Measurements from ENCODE around the gene ACSM2A.
"Not testable (repeated sequence)": the region's sequence is repeated elsewhere in the genome, so short reads cannot be mapped to it uniquely, and the experiment has no call there.

The ACSM2A gene

GRCh38 chr16:20490994-20491393 lies 39.7 kb downstream of the ACSM2A start:
- not testable (repeated sequence) for H3K27ac Mint-ChIP-seq; H3K36me3 Mint-ChIP-seq (ENCODE audit: low read depth); H3K4me1 Mint-ChIP-seq (ENCODE audit: low read depth); H3K4me3 Mint-ChIP-seq; H3K27me3 Mint-ChIP-seq; H3K9me3 Mint-ChIP-seq

- not testable (repeated sequence) for H3K36me3 Mint-ChIP-seq (ENCODE audit: low read depth); H3K4me1 Mint-ChIP-seq (ENCODE audit: low read depth); H3K27me3 Mint-ChIP-seq; H3K9me3 Mint-ChIP-seq; H3K27ac Mint-ChIP-seq; H3K4me3 Mint-ChIP-seq
These were observed 40.1 kb downstream of the ACSM2A start for GRCh38 chr16:20491448-20491847.

- H3K27me3 Mint-ChIP-seq = no peaks in the 10 kb centered on the region
- H3K4me3 Mint-ChIP-seq = no peak overlapping the region
- H3K9me3 Mint-ChIP-seq = peaks cover 23% of the 10 kb centered on the region
- H3K27ac Mint-ChIP-seq = no peak overlapping the region
- H3K36me3 Mint-ChIP-seq (ENCODE audit: low read depth) = no peaks in the 10 kb centered on the region
- H3K4me1 Mint-ChIP-seq (ENCODE audit: low read depth) = no peaks in the 10 kb centered on the region
These were observed 53.1 kb downstream of the ACSM2A start for GRCh38 chr16:20504418-20504817.

GRCh38 chr16:20507280-20507679 lies 56.0 kb downstream of the ACSM2A start:
- Mint-ChIP-seq H3K27me3 (no peaks in the 10 kb centered on the region), H3K9me3 (peaks cover 23% of the 10 kb centered on the region), H3K4me3 (no peak overlapping the region), H3K27ac (no peak overlapping the region), H3K36me3 (ENCODE audit: low read depth) (no peaks in the 10 kb centered on the region), H3K4me1 (ENCODE audit: low read depth) (no peaks in the 10 kb centered on the region)

- H3K4me3 Mint-ChIP-seq = no peak overlapping the region
- H3K4me1 Mint-ChIP-seq (ENCODE audit: low read depth) = no peaks in the 10 kb centered on the region
- H3K36me3 Mint-ChIP-seq (ENCODE audit: low read depth) = no peaks in the 10 kb centered on the region
- H3K9me3 Mint-ChIP-seq = peaks cover 26% of the 10 kb centered on the region
- H3K27me3 Mint-ChIP-seq = peaks cover 20% of the 10 kb centered on the region
- H3K27ac Mint-ChIP-seq = no peak overlapping the region
These were observed 59.0 kb downstream of the ACSM2A start for GRCh38 chr16:20510323-20510722.

- Mint-ChIP-seq H3K36me3 (ENCODE audit: low read depth) (no peaks in the 10 kb centered on the region), H3K4me3 (no peak overlapping the region), H3K9me3 (peaks cover 11% of the 10 kb centered on the region), H3K27me3 (peaks cover 24% of the 10 kb centered on the region), H3K27ac (no peak overlapping the region), H3K4me1 (ENCODE audit: low read depth) (no peaks in the 10 kb centered on the region)
These were observed 64.4 kb downstream of the ACSM2A start for GRCh38 chr16:20515688-20516090.

GRCh38 chr16:20517149-20517548 lies 65.8 kb downstream of the ACSM2A start:
- Mint-ChIP-seq H3K36me3 (ENCODE audit: low read depth) (no peaks in the 10 kb centered on the region), H3K9me3 (peaks cover 11% of the 10 kb centered on the region), H3K4me3 (no peak overlapping the region), H3K27me3 (peaks cover 28% of the 10 kb centered on the region), H3K4me1 (ENCODE audit: low read depth) (no peaks in the 10 kb centered on the region), H3K27ac (no peak overlapping the region)

- no peaks in the 10 kb centered on the region for H3K4me1 Mint-ChIP-seq (ENCODE audit: low read depth)
- no peak overlapping the region for H3K4me3 Mint-ChIP-seq
- H3K27ac Mint-ChIP-seq = no peak overlapping the region
- peaks cover 11% of the 10 kb centered on the region for H3K9me3 Mint-ChIP-seq
- H3K36me3 Mint-ChIP-seq (ENCODE audit: low read depth) = no peaks in the 10 kb centered on the region
- H3K27me3 Mint-ChIP-seq = peaks cover 17% of the 10 kb centered on the region
These were observed 67.9 kb downstream of the ACSM2A start for GRCh38 chr16:20519231-20519630.

- Mint-ChIP-seq H3K4me1 (ENCODE audit: low read depth) (no peaks in the 10 kb centered on the region), H3K27me3 (peaks cover 9% of the 10 kb centered on the region), H3K4me3 (no peak overlapping the region), H3K27ac (no peak overlapping the region), H3K36me3 (ENCODE audit: low read depth) (no peaks in the 10 kb centered on the region), H3K9me3 (peaks cover 7% of the 10 kb centered on the region)
These were observed 68.8 kb downstream of the ACSM2A start for GRCh38 chr16:20520103-20520502.

GRCh38 chr16:20531795-20532194 lies 80.5 kb downstream of the ACSM2A start:
- H3K9me3 Mint-ChIP-seq; H3K4me3 Mint-ChIP-seq; H3K4me1 Mint-ChIP-seq (ENCODE audit: low read depth); H3K36me3 Mint-ChIP-seq (ENCODE audit: low read depth); H3K27ac Mint-ChIP-seq; H3K27me3 Mint-ChIP-seq: not testable (repeated sequence)

- H3K4me3 Mint-ChIP-seq; H3K27ac Mint-ChIP-seq; H3K4me1 Mint-ChIP-seq (ENCODE audit: low read depth); H3K36me3 Mint-ChIP-seq (ENCODE audit: low read depth); H3K27me3 Mint-ChIP-seq; H3K9me3 Mint-ChIP-seq: not testable (repeated sequence)
These were observed 81.0 kb downstream of the ACSM2A start for GRCh38 chr16:20532284-20532792.

- not testable (repeated sequence) for H3K36me3 Mint-ChIP-seq (ENCODE audit: low read depth); H3K9me3 Mint-ChIP-seq; H3K27ac Mint-ChIP-seq; H3K4me3 Mint-ChIP-seq; H3K4me1 Mint-ChIP-seq (ENCODE audit: low read depth)
- H3K27me3 Mint-ChIP-seq = peaks cover 13% of the 10 kb centered on the region
These were observed 85.3 kb downstream of the ACSM2A start for GRCh38 chr16:20536669-20537068.

All from stimulated activated naive CD8-positive, alpha-beta T cell treated with anti-CD3 and anti-CD28 coated beads, Interleukin-15, Interleukin-2, amounts not matched to agents 100 ng/mL and 50 ng/mL, for 24 hours (primary cell).